Duodenal mucosa (tissue), 2 donors: ENCODE results near the gene HSPA12A.

Experiments
- H3K27ac ChIP-seq: one replicate; pipeline ENCODE4 v1.7.0; 2013; ENCODE audit warnings: low read depth, low read length
- H3K27me3 ChIP-seq, 2 donors: one replicate each; pipeline ENCODE4 v1.7.0; 2013; ENCODE audit warnings: low read length in 2 of 2, control low read depth in 1 of 2; ENCODE audit not compliant: insufficient read depth in 2 of 2, control insufficient read depth in 1 of 2
- H3K36me3 ChIP-seq, 2 donors: one replicate each; pipeline ENCODE4 v1.7.0; 2013; ENCODE audit warnings: low read length in 2 of 2, control low read depth in 1 of 2; ENCODE audit not compliant: insufficient read depth in 2 of 2, control insufficient read depth in 1 of 2
- H3K4me1 ChIP-seq, 2 donors: one replicate each; pipeline ENCODE4 v1.7.0; 2013; ENCODE audit warnings: low read length in 2 of 2, control low read depth in 1 of 2; ENCODE audit not compliant: insufficient read depth in 2 of 2, control insufficient read depth in 1 of 2
- H3K4me3 ChIP-seq, 2 donors: one replicate each; pipeline ENCODE4 v1.7.0; 2013; ENCODE audit warnings: low read length in 2 of 2, low read depth in 1 of 2
- H3K9ac ChIP-seq, 2 donors: one replicate each; pipeline ENCODE4 v1.7.0; 2013; ENCODE audit warnings: low read length in 2 of 2, low read depth in 1 of 2
- H3K9me3 ChIP-seq, 2 donors: one replicate each; pipeline ENCODE4 v1.7.0; 2013; ENCODE audit warnings: low read length in 2 of 2, control low read depth in 1 of 2; ENCODE audit not compliant: control insufficient read depth in 1 of 2

Gene HSPA12A

GRCh38 chr10:116707981-116708380 is 34.4 kb downstream of the HSPA12A start:
- no peaks in the 10 kb centered on the region for H3K36me3 ChIP-seq
- H3K4me1 ChIP-seq, result no peaks in the 10 kb centered on the region
- H3K9ac ChIP-seq, result no peak overlapping the region
- no peaks in the 10 kb centered on the region for H3K9me3 ChIP-seq
- no peaks in the 10 kb centered on the region for H3K27me3 ChIP-seq
- H3K27ac ChIP-seq, result no peak overlapping the region
- no peak overlapping the region for H3K4me3 ChIP-seq

DNA sequence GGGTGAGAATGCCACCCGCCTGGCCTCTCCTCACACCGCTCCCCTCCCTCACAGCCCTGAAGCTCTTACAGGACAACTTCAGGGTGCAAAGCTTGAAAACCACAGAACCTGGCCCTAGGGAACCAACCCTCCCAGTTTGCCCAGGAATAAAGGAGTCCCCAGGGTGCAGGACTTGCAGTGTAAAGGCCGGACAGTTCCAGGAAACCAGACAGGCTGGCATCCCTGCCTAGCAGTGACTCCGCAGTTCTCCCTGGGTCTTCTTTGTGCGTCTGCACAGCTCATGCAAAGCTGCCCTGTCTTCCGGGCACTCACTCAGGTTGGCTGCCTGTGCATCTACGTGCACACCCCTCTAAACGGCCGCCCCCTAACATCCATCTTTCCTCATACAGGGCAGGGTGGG is 36.1 kb downstream of the HSPA12A start:
- Histone ChIP-seq H3K36me3 (no peaks in the 10 kb centered on the region), H3K4me1 (no peaks in the 10 kb centered on the region), H3K9ac (no peak overlapping the region), H3K9me3 (no peaks in the 10 kb centered on the region), H3K27me3 (no peaks in the 10 kb centered on the region), H3K4me3 (no peak overlapping the region), H3K27ac (no peak overlapping the region)

- Histone ChIP-seq H3K4me3 (no peak overlapping the region), H3K9ac (no peak overlapping the region), H3K36me3 (no peaks in the 10 kb centered on the region), H3K27ac (no peak overlapping the region), H3K27me3 (no peaks in the 10 kb centered on the region), H3K4me1 (no peaks in the 10 kb centered on the region), H3K9me3 (no peaks in the 10 kb centered on the region)
Observed at GRCh38 chr10:116705498-116705897, 36.9 kb downstream of the HSPA12A start.

DNA sequence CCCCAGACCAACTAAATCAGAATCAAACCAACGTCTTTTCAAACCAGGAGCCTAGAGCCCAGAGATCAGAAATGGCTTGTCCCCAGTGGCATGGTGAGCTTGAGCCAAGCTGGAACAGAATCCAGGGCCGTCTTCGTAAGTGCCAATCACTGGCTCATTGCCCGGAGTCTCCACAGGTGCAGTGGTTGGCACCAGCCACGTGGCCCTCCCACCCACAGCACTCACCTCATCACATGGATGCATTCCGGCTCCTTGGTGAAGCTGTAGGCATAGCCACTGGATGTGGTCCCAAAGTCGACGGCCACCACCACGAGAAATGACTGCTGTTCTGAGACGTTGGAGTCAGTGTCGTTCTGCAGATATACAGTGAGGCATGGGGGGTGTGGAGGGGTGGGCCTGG is 37.4 kb downstream of the HSPA12A start:
- H3K4me1 ChIP-seq, result no peaks in the 10 kb centered on the region
- H3K36me3 ChIP-seq, result no peaks in the 10 kb centered on the region
- no peaks in the 10 kb centered on the region for H3K9me3 ChIP-seq
- no peaks in the 10 kb centered on the region for H3K27me3 ChIP-seq
- no peak overlapping the region for H3K4me3 ChIP-seq
- H3K9ac ChIP-seq, result no peak overlapping the region
- H3K27ac ChIP-seq, result no peak overlapping the region

DNA sequence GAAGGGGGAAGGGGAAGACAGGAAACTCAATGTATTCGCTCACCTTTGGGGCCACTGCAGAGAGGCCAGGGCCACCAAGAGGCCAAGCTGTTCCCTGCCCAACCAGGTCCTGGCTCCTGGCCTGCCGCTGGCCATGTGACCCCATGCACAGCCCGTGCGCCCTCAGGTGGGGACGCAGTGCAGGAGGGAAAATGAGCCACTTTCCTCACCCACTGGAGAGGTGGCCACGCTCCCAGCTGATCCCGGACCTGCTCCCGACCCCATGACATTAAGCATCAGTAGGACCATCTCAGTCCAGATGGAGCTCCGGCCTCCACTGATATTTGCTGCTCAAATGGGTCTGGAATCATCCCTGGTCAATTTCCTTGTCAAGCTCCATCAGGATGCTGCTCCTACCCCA is 40.2 kb downstream of the HSPA12A start:
- no peaks in the 10 kb centered on the region for H3K27me3 ChIP-seq
- no peak overlapping the region for H3K4me3 ChIP-seq
- no peak overlapping the region for H3K9ac ChIP-seq
- no peaks in the 10 kb centered on the region for H3K36me3 ChIP-seq
- H3K9me3 ChIP-seq, result no peaks in the 10 kb centered on the region
- no peaks in the 10 kb centered on the region for H3K4me1 ChIP-seq
- H3K27ac ChIP-seq, result no peak overlapping the region

- H3K36me3 ChIP-seq, result no peaks in the 10 kb centered on the region
- no peaks in the 10 kb centered on the region for H3K4me1 ChIP-seq
- no peaks in the 10 kb centered on the region for H3K9me3 ChIP-seq
- no peak overlapping the region for H3K4me3 ChIP-seq
- no peak overlapping the region for H3K9ac ChIP-seq
- H3K27ac ChIP-seq, result no peak overlapping the region
- H3K27me3 ChIP-seq, result no peaks in the 10 kb centered on the region
Observed at GRCh38 chr10:116699471-116700150, 42.8 kb downstream of the HSPA12A start.

DNA sequence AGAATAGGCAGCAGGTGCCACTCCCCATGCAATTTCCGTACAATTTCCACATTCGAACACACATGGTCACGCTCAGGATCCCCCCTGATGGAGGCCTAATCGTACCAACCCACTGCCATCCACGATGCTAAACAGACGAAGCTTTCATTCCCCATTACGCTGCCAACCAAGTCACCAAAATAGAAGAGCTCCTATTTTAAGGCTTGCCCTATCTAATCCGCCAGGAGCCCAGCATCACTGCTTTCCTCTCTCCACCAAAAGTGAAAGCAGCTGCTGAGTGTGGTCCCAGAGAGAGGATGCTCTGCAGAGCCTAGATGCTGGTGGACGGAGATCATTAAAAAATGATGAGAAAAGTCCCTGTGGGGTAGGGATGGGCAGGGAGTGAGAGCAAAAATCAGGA is 43.3 kb downstream of the HSPA12A start:
- H3K9ac ChIP-seq, result no peak overlapping the region
- H3K9me3 ChIP-seq, result no peaks in the 10 kb centered on the region
- H3K27ac ChIP-seq, result no peak overlapping the region
- H3K27me3 ChIP-seq, result no peaks in the 10 kb centered on the region
- H3K4me1 ChIP-seq, result no peaks in the 10 kb centered on the region
- no peaks in the 10 kb centered on the region for H3K36me3 ChIP-seq
- no peak overlapping the region for H3K4me3 ChIP-seq

DNA sequence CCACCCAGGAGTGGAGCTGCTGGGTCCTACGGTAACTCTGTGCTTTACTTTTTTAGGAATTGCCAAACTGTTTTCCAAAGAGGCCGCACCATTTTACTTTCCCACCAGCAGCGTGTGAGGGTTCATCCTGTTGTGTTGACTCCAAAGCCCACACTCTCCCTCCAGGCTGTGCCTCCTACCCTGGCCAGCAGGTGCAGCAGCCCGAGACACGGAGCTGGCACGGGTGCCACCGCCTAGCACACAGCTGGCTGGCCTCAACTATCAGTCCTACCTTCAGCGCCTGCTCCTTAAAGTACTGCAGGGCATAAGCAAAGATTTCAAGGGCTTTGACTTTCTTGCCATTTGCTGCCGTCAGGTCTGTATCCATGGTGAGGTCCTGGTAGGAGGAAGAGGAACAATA is 44.0 kb downstream of the HSPA12A start:
- H3K9me3 ChIP-seq, result no peaks in the 10 kb centered on the region
- no peaks in the 10 kb centered on the region for H3K4me1 ChIP-seq
- no peak overlapping the region for H3K9ac ChIP-seq
- no peak overlapping the region for H3K27ac ChIP-seq
- H3K27me3 ChIP-seq, result no peaks in the 10 kb centered on the region
- no peak overlapping the region for H3K4me3 ChIP-seq
- H3K36me3 ChIP-seq, result no peaks in the 10 kb centered on the region

DNA sequence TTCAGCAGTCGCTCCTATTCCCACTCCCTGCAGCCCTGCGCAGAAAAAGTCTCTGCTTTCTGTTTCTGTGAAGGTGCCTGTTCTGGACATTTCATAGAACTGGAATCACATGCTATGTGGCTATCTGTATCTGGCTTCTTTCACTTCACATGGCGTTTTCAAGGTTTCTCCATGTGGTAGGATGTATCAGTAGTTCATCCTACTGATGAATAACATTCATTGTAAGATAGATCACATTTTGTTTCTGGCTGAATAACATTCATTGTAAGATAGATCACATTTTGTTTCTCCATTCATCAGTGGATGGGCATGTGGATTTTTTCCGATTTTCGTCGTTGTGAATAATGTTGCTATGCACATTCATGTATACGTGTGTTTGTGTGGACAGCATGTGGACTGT is 44.5 kb downstream of the HSPA12A start:
- no peak overlapping the region for H3K4me3 ChIP-seq
- no peaks in the 10 kb centered on the region for H3K27me3 ChIP-seq
- no peaks in the 10 kb centered on the region for H3K9me3 ChIP-seq
- H3K9ac ChIP-seq, result no peak overlapping the region
- no peak overlapping the region for H3K27ac ChIP-seq
- no peaks in the 10 kb centered on the region for H3K4me1 ChIP-seq
- no peaks in the 10 kb centered on the region for H3K36me3 ChIP-seq

DNA sequence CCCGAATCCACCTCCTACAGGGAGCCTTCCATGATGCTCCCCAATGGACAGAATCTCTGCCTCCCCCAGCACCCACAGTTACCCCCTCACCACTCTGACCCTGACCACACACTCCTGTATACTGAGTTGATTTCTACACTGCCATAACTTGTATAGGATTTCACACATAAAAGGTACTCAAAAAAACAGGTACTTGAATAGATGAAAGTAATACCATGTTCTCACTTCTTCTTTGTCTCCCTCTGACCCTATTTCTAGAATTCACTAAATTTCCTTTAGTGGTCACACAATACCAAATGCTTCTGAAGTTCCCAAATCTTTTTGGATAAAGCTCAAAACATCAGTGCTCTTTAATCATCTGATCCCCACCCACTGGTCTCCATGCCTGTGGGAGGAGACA is 45.4 kb downstream of the HSPA12A start:
- Histone ChIP-seq H3K27ac (no peak overlapping the region), H3K4me3 (no peak overlapping the region), H3K9ac (no peak overlapping the region), H3K4me1 (no peaks in the 10 kb centered on the region), H3K27me3 (no peaks in the 10 kb centered on the region), H3K9me3 (no peaks in the 10 kb centered on the region), H3K36me3 (no peaks in the 10 kb centered on the region)

DNA sequence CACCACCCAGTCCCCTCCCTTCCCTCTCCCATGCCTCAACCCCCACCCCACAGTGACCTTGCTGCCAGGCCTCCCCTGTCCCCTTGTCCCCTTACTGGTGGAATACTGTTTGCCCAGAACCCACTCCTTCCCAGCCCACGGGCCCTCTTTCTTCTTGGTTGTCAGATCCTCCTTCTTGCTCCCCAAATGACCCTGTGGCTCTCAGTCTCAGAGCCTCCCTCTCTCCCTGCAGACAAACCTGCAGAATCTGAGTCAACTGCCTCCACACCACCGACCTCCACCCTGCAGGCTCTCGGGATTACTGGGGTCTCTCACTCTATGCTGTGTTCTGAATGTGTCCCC is 47.5 kb downstream of the HSPA12A start:
- Histone ChIP-seq H3K4me1 (peaks cover 0 to 4% of the 10 kb centered on the region in 2 donors), H3K27ac (no peak overlapping the region)

More for the DNA sequence above, 47.5 kb downstream of the HSPA12A start:
- Histone ChIP-seq H3K36me3 (no peaks in the 10 kb centered on the region), H3K9ac (no peak overlapping the region), H3K4me3 (no peak overlapping the region), H3K27me3 (no peaks in the 10 kb centered on the region), H3K9me3 (no peaks in the 10 kb centered on the region)
